Endothelial cell of umbilical vein (primary cell): Measurements from ENCODE around the gene DRD4. TPM values are rescaled to one million over a fixed set of nuclear protein-coding genes. Genes with fewer than 3 reads are reported as not detected.

Experiments
- BruUV-seq: library from RNA; stranded (reverse); fragments of 400-500 nt; replicated peaks from 2 replicates; lab custom pipeline; 2021; lab: Mats Ljungman, UMichigan
- CTCF ChIA-PET: fragments of 300-600, 350-600 bp; sonication (Branson Sonifier 250); formaldehyde crosslinking; loops from one replicate; lab custom pipeline; 2021; ENCODE audit warnings: antibody characterized with exemption, inconsistent platforms; lab: Charles Lee
- POLR2A ChIA-PET: fragments of 300-600, 350-600 bp; sonication (Branson Sonifier 250); formaldehyde crosslinking; loops from one replicate; lab custom pipeline; 2021; ENCODE audit warnings: antibody characterized with exemption, inconsistent platforms; lab: Charles Lee
- DNase-seq: peaks from one replicate; pipeline ENCODE4 v3.0.0-alpha.2; 2011; ENCODE audit warnings: low read depth, low spot score
- FAIRE-seq: peaks from 2 replicates; lab custom pipeline; 2011; peaks lifted over from hg19 to GRCh38; lab: Jason Lieb, UNC
- H2AFZ ChIP-seq: 2 replicates; pipeline ENCODE4 v1.6.0; 2012; ENCODE audit warnings: low read depth, low read length, control low read depth, inconsistent platforms
- H3K27ac ChIP-seq: 2 replicates; pipeline ENCODE4 v1.5.1; 2011; ENCODE audit warnings: low read depth, mild to moderate bottlenecking, control low read depth, low read length, moderate library complexity; ENCODE audit not compliant: insufficient read depth
- H3K27me3 ChIP-seq, 2 experiments: 2 replicates each; pipeline versions ENCODE4 v1.6.0 to v1.6.1; 2011; ENCODE audit warnings: low read length in 2 of 2, mixed read lengths in 1 of 2; ENCODE audit not compliant: control insufficient read depth in 2 of 2, insufficient read depth in 2 of 2
- H3K36me3 ChIP-seq, 2 experiments: 2 replicates in 1 of 2; 3 replicates in 1 of 2; pipeline ENCODE4 v1.5.1; 2011; ENCODE audit warnings: low read length in 2 of 2, mild to moderate bottlenecking in 1 of 2, moderate library complexity in 1 of 2; ENCODE audit not compliant: control insufficient read depth in 2 of 2, insufficient read depth in 2 of 2; ENCODE audit errors: extremely low read depth in 1 of 2
- H3K4me1 ChIP-seq: 3 replicates; pipeline ENCODE4 v1.5.1; 2011; ENCODE audit warnings: mild to moderate bottlenecking, low read length; ENCODE audit not compliant: control insufficient read depth, insufficient read depth; ENCODE audit errors: extremely low read depth
- H3K4me2 ChIP-seq: 2 replicates; pipeline ENCODE4 v1.6.1; 2011; ENCODE audit warnings: low read length, control low read depth, mixed read lengths; ENCODE audit not compliant: insufficient read depth
- H3K4me3 ChIP-seq, 3 experiments: fragments of 200-600 bp in 1 of 3; sonication (generic), shearing (Covaris generic) in 1 of 3; replicated peaks in 1 of 3; 2 replicates each; pipeline ENCODE4 v1.5.1; 2011 to 2016; ENCODE audit warnings: control low read depth in 3 of 3, low read length in 3 of 3, mild to moderate bottlenecking in 2 of 3, inconsistent platforms in 1 of 3, low read depth in 1 of 3, moderate library complexity in 1 of 3; ENCODE audit not compliant: insufficient read depth in 1 of 3
- H3K79me2 ChIP-seq: 2 replicates; pipeline ENCODE4 v1.6.0; 2012; ENCODE audit warnings: low read length, inconsistent platforms; ENCODE audit not compliant: control insufficient read depth, insufficient read depth
- H3K9ac ChIP-seq: replicated peaks from 2 replicates; pipeline ENCODE3; 2011; ENCODE audit warnings: low read length, control low read depth; ENCODE audit not compliant: insufficient read depth; ENCODE audit errors: extremely low read depth
- H3K9me1 ChIP-seq: replicated peaks from 3 replicates; pipeline ENCODE4 v1.6.0; 2011; ENCODE audit warnings: mild to moderate bottlenecking, low read length; ENCODE audit not compliant: control insufficient read depth, insufficient read depth; ENCODE audit errors: extremely low read depth
- H3K9me3 ChIP-seq: replicated peaks from 2 replicates; pipeline ENCODE4 v1.5.1; 2012; ENCODE audit warnings: low read length, inconsistent platforms; ENCODE audit not compliant: control insufficient read depth, insufficient read depth
- H4K20me1 ChIP-seq: replicated peaks from 2 replicates; pipeline ENCODE3; 2011; ENCODE audit warnings: mild to moderate bottlenecking, low read length; ENCODE audit not compliant: control insufficient read depth, insufficient read depth; ENCODE audit errors: extremely low read depth
- EZH2 ChIP-seq: IDR thresholded peaks from 2 replicates; pipeline ENCODE4 v1.6.1; 2012; ENCODE audit warnings: borderline replicate concordance, low read depth, mild to moderate bottlenecking, moderate library complexity, low read length, inconsistent platforms; ENCODE audit not compliant: severe bottlenecking
- FOS ChIP-seq: IDR thresholded peaks from 2 replicates; pipeline ENCODE4 v1.6.1; 2011; ENCODE audit warnings: mild to moderate bottlenecking, low read length, moderate library complexity, borderline replicate concordance; ENCODE audit not compliant: insufficient read depth
- GATA2 ChIP-seq: IDR thresholded peaks from 2 replicates; pipeline ENCODE4 v1.7.0; 2011; ENCODE audit warnings: low read depth, mild to moderate bottlenecking, moderate library complexity, mixed read lengths, low read length; ENCODE audit not compliant: insufficient read length, insufficient read depth
- JUN ChIP-seq: IDR thresholded peaks from 2 replicates; pipeline ENCODE4 v1.6.1; 2011; ENCODE audit warnings: borderline replicate concordance, low read depth; ENCODE audit not compliant: insufficient read length, insufficient read depth
- MYC ChIP-seq: IDR thresholded peaks from one replicate; pipeline ENCODE4 v1.6.1; 2011; ENCODE audit warnings: mild to moderate bottlenecking, low read depth, low read length
- POLR2A ChIP-seq: IDR thresholded peaks from 2 replicates; pipeline ENCODE4 v1.6.1; 2012; ENCODE audit warnings: low read depth, mild to moderate bottlenecking, control low read depth, low read length
- POLR2AphosphoS5 ChIP-seq: IDR thresholded peaks from 2 replicates; pipeline ENCODE4 v1.6.1; 2012; ENCODE audit warnings: low read depth, mild to moderate bottlenecking, control low read depth, low read length, moderate library complexity; ENCODE audit not compliant: insufficient read depth
- dilution Hi-C: fragments of 300-500 bp; cut with MboI; formaldehyde crosslinking; loops from one replicate; pipeline ENCODE4 v1.15.0; 2019; ENCODE audit warnings: low sequenced_read_pairs; ENCODE audit not compliant: extremely low pct_ligation_motif_present
- intact Hi-C: fragments of 100-400 bp; cut with micrococcal nuclease; formaldehyde crosslinking; loops from one replicate; pipeline ENCODE4 v1.10.0; 2022
- polyA plus RNA-seq, 4 experiments: library from polyadenylated mRNA; depleted of rRNA in 3 of 4; stranded (reverse) in 3 of 4; unstranded in 1 of 4; fragments of >200 nt; gene quantifications; 2 replicates each; pipeline versions ENCODE4 v1.2.1 to v1.2.3, GENCODE V29; 2011 to 2012; ENCODE audit warnings: missing spikeins in 1 of 4
- total RNA-seq: library from RNA; stranded (reverse); gene quantifications from 2 replicates; pipeline ENCODE4 v1.2.3, GENCODE V29; 2021
- TF ChIP-seq, protein P1 (sequence below), 2 donors: IDR thresholded peaks; 1 replicate in 1 of 2; 2 replicates in 1 of 2; pipeline ENCODE4 v1.5.1; 2011; ENCODE audit warnings: low read length in 2 of 2, mild to moderate bottlenecking in 2 of 2, moderate library complexity in 2 of 2, control low read depth in 1 of 2, inconsistent platforms in 1 of 2, low read depth in 1 of 2; ENCODE audit not compliant: insufficient read depth in 1 of 2; ENCODE audit errors: extremely low read depth in 1 of 2
- TF ChIP-seq, protein P2 (sequence below): IDR thresholded peaks from 2 replicates; pipeline ENCODE4 v1.6.1; 2011; ENCODE audit not compliant: insufficient read depth, insufficient read length

DRD4 gene
- total and polyA plus RNA-seq, 2 donors (not counting 3 experiments of a cell fraction or from before 2014, with no cell fraction given): 0.24 TPM; not detected in 1

DNA sequence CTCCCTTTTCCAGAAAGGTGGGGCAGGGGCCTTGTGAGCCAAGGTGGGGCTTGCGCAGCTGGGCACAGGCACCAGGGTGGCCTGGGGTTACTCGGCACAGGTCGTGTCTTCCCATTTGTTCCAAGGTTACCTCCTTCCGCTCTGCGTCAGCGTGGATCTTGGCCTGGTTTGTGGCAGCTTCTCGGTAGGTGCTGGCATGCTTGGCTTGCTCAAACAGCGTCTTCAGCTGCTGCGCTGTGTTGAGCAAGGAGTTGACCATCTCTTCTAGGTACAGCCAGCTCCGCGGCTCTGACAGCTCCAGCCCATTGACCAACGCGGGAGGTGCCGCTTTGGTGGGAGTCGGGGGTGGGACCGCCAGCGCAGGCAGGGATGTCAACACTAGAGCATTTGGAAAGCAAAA is 37.3 kb downstream of the DRD4 start:
- CTCF ChIA-PET: interaction anchor here (1.1 to 1.9 kb wide), 4 partner anchors 9 to 46 kb away, joined by 3 to 6 read pairs (median 4); no protein-coding TSS in a partner anchor
- Histone ChIP-seq H3K27ac (no peak overlapping the region), H4K20me1 (no peaks in the 10 kb centered on the region), H3K36me3 (peaks cover 9 to 27% of the 10 kb centered on the region in 2 experiments), H3K9me3 (no peaks in the 10 kb centered on the region), H3K9me1 (no peaks in the 10 kb centered on the region), H3K79me2 (no peaks in the 10 kb centered on the region), H3K9ac (no peak overlapping the region), H3K4me1 (no peaks in the 10 kb centered on the region), H3K4me3 (no peak overlapping the region), H2AFZ (no peak overlapping the region), H3K27me3 (no peaks in the 10 kb centered on the region), H3K4me2 (no peak overlapping the region)
- no peak for TF ChIP-seq MYC
- no peak for TF ChIP-seq GATA2
- no peak for TF ChIP-seq EZH2
- TF ChIP-seq, protein P1, sequence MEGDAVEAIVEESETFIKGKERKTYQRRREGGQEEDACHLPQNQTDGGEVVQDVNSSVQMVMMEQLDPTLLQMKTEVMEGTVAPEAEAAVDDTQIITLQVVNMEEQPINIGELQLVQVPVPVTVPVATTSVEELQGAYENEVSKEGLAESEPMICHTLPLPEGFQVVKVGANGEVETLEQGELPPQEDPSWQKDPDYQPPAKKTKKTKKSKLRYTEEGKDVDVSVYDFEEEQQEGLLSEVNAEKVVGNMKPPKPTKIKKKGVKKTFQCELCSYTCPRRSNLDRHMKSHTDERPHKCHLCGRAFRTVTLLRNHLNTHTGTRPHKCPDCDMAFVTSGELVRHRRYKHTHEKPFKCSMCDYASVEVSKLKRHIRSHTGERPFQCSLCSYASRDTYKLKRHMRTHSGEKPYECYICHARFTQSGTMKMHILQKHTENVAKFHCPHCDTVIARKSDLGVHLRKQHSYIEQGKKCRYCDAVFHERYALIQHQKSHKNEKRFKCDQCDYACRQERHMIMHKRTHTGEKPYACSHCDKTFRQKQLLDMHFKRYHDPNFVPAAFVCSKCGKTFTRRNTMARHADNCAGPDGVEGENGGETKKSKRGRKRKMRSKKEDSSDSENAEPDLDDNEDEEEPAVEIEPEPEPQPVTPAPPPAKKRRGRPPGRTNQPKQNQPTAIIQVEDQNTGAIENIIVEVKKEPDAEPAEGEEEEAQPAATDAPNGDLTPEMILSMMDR (IDR thresholded peaks at IDR 0.05; ENCODE audit: extremely low read depth in 1 of 2, insufficient read depth in 1 of 2, low read depth in 1 of 2, low read length in 2 of 2): no peak
- POLR2A ChIA-PET: interaction anchor here (0.6 kb wide), 1 partner anchor 170 kb away, joined by 3 read pairs; no protein-coding TSS in a partner anchor
- no peak for FAIRE-seq
- no peak for DNase-seq
- intact Hi-C loops: no loop called here
- dilution Hi-C loops: no loop called here
- no TSS peak for BruUV-seq

DNA sequence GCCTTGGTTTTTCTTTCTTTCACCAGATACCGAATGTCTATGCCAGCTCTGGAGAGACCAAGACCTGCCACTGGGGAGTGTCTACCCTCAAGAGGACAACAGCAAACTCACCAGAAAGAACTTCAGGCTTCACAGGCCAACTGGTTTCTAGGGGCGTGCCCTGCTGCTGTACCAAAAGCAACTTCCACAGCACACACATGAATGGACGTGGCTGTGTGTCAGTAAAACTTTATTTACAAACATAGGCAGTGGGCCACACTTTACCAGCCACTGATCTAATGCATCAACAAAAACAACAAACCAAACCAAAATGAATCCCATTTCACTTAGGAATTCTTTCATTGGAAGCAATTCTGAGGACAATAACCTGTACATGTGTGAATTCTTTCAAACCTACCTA is 41.2 kb downstream of the DRD4 start:
- TF ChIP-seq POLR2AphosphoS5 (no peak), EZH2 (no peak), JUN (no peak), MYC (no peak), FOS (no peak), GATA2 (no peak), POLR2A (no peak)
- TF ChIP-seq, protein P1 (IDR thresholded peaks at IDR 0.05; ENCODE audit: extremely low read depth in 1 of 2, insufficient read depth in 1 of 2, low read depth in 1 of 2, low read length in 2 of 2): no peak
- TF ChIP-seq, protein P2, sequence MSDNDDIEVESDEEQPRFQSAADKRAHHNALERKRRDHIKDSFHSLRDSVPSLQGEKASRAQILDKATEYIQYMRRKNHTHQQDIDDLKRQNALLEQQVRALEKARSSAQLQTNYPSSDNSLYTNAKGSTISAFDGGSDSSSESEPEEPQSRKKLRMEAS: no peak
- no peak for FAIRE-seq
- CTCF ChIA-PET: no interaction called here

More for the DNA sequence above, 41.2 kb downstream of the DRD4 start:
- no peaks in the 10 kb centered on the region for H3K9me3 ChIP-seq
- intact Hi-C loops (no loop called here), dilution Hi-C loops (no loop called here)
- H3K9me1 ChIP-seq: no peaks in the 10 kb centered on the region
- H3K4me3 ChIP-seq: no peak overlapping the region
- no peaks in the 10 kb centered on the region for H3K4me1 ChIP-seq
- H4K20me1 ChIP-seq: no peaks in the 10 kb centered on the region
- no peak overlapping the region for H3K9ac ChIP-seq
- H2AFZ ChIP-seq: no peak overlapping the region
- H3K27me3 ChIP-seq: no peaks in the 10 kb centered on the region
- H3K4me2 ChIP-seq: no peak overlapping the region
- H3K27ac ChIP-seq: no peak overlapping the region
- peaks cover 14 to 39% of the 10 kb centered on the region in 2 experiments for H3K36me3 ChIP-seq
- DNase-seq: no peak
- no TSS peak for BruUV-seq
- POLR2A ChIA-PET: no interaction called here
- no peaks in the 10 kb centered on the region for H3K79me2 ChIP-seq
